ENCODE results near the gene EMP2.

EMP2 gene

GRCh38 chr16:10525214-10525825 lies 55.1 kb downstream of the EMP2 start:
- no peaks in the 10 kb centered on the region for H3F3A ChIP-seq (ENCODE audit: control insufficient read depth, insufficient read depth)
- H3K27me3 ChIP-seq (ENCODE audit: control insufficient read depth, low read length): no peaks in the 10 kb centered on the region
- no peaks in the 10 kb centered on the region for H4K20me1 ChIP-seq (ENCODE audit: control insufficient read depth, insufficient read depth, low read depth, low read length)
- H3K79me2 ChIP-seq (ENCODE audit: control insufficient read depth, low read length): no peaks in the 10 kb centered on the region
- no peaks in the 10 kb centered on the region for H3K9me2 ChIP-seq (replicated peaks; ENCODE audit: control insufficient read depth, low read length)
- H3K4me2 ChIP-seq (ENCODE audit: low read length): no peak overlapping the region
- H3K4me1 ChIP-seq (ENCODE audit: control insufficient read depth, low read length): no peaks in the 10 kb centered on the region
- H3K27ac ChIP-seq (ENCODE audit: low read depth, low read length): no peak overlapping the region
- TF ChIP-seq CTCF (IDR thresholded peaks at IDR 0.05; ENCODE audit: low read depth, low read length, poor library complexity, severe bottlenecking): no peak
- no peak for TF ChIP-seq EZH2phosphoT487 (IDR thresholded peaks at IDR 0.05; ENCODE audit: borderline replicate concordance, low read length)
- H3K4me3 ChIP-seq (ENCODE audit: low read length): no peak overlapping the region
- no peaks in the 10 kb centered on the region for H3K9me3 ChIP-seq (ENCODE audit: control insufficient read depth, insufficient read depth, low read length)
- H3K36me3 ChIP-seq (ENCODE audit: control insufficient read depth, low read length): no peaks in the 10 kb centered on the region

DNA sequence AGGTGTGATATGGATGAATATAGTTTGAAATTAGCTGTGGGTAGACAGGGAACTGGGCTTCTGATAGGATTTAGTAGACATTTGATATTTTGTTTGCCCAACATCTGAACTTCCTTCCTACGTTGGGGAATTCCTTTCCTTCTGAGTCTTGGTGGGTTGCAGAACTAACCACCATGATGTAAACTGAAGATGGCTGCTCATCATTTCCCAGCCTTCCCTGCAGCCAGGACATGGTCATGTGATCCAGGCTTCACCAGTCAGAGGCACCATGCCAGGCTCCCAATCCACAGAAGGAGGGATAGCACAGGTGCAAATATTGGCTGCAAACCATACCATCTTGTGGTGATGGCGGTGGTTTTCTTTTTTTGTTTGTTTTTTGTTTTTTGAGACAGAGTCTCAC lies 57.4 kb downstream of the EMP2 start:
- Histone ChIP-seq H3K4me3 (ENCODE audit: low read length) (no peak overlapping the region), H3K79me2 (ENCODE audit: control insufficient read depth, low read length) (no peaks in the 10 kb centered on the region), H3K27ac (ENCODE audit: low read depth, low read length) (no peak overlapping the region), H3K36me3 (ENCODE audit: control insufficient read depth, low read length) (no peaks in the 10 kb centered on the region), H3K4me2 (ENCODE audit: low read length) (no peak overlapping the region), H3K4me1 (ENCODE audit: control insufficient read depth, low read length) (no peaks in the 10 kb centered on the region), H3K27me3 (ENCODE audit: control insufficient read depth, low read length) (no peaks in the 10 kb centered on the region), H4K20me1 (ENCODE audit: control insufficient read depth, insufficient read depth, low read depth, low read length) (no peaks in the 10 kb centered on the region), H3K9me3 (ENCODE audit: control insufficient read depth, insufficient read depth, low read length) (no peaks in the 10 kb centered on the region), H3F3A (ENCODE audit: control insufficient read depth, insufficient read depth) (no peaks in the 10 kb centered on the region), H3K9me2 (replicated peaks; ENCODE audit: control insufficient read depth, low read length) (no peaks in the 10 kb centered on the region)
- no peak for TF ChIP-seq CTCF (IDR thresholded peaks at IDR 0.05; ENCODE audit: low read depth, low read length, poor library complexity, severe bottlenecking)
- no peak for TF ChIP-seq EZH2phosphoT487 (IDR thresholded peaks at IDR 0.05; ENCODE audit: borderline replicate concordance, low read length)

DNA sequence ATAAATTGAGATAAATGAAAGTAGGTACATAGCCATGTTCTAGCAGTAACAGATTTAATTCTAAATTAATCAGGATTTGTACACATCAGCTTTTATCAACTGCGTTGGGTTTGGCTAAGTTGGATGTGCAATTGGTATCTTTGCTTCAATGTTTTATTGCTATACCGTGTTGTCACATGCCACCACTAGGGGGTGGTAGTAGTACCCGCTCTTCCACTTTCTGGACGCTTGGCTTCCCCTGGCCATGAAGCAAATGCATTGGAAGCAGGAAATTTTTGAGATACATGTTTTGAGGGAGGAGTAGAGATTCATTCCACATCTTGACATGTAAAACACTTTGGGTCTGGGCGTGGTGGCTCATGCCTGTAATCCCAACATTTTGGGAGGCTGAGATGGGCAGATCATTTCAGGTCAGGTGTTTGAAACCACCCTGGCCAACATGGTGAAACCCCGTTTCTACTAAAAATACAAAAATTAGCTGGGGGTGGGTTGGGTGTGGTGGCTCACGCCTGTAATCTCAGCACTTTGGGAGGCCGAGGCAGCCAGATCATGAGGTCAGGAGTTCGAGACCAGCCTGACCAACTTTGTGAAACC lies 58.6 kb downstream of the EMP2 start:
- no peak overlapping the region for H3K27ac ChIP-seq (ENCODE audit: low read depth, low read length)
- no peaks in the 10 kb centered on the region for H3K4me1 ChIP-seq (ENCODE audit: control insufficient read depth, low read length)
- no peaks in the 10 kb centered on the region for H3K36me3 ChIP-seq (ENCODE audit: control insufficient read depth, low read length)
- peak; percentile 76 for TF ChIP-seq CTCF (IDR thresholded peaks at IDR 0.05; ENCODE audit: low read depth, low read length, poor library complexity, severe bottlenecking)
- no peak for TF ChIP-seq EZH2phosphoT487 (IDR thresholded peaks at IDR 0.05; ENCODE audit: borderline replicate concordance, low read length)
- no peaks in the 10 kb centered on the region for H3K27me3 ChIP-seq (ENCODE audit: control insufficient read depth, low read length)
- H3F3A ChIP-seq (ENCODE audit: control insufficient read depth, insufficient read depth): no peaks in the 10 kb centered on the region
- H3K9me2 ChIP-seq (replicated peaks; ENCODE audit: control insufficient read depth, low read length): no peaks in the 10 kb centered on the region
- no peak overlapping the region for H3K4me3 ChIP-seq (ENCODE audit: low read length)
- no peak overlapping the region for H3K4me2 ChIP-seq (ENCODE audit: low read length)
- no peaks in the 10 kb centered on the region for H3K79me2 ChIP-seq (ENCODE audit: control insufficient read depth, low read length)
- H4K20me1 ChIP-seq (ENCODE audit: control insufficient read depth, insufficient read depth, low read depth, low read length): no peaks in the 10 kb centered on the region
- no peaks in the 10 kb centered on the region for H3K9me3 ChIP-seq (ENCODE audit: control insufficient read depth, insufficient read depth, low read length)
